ENCODE measurements around the gene SMAP1.

GRCh38 chr6:70708448-70708847 lies 40.8 kb downstream of the SMAP1 start:
- TF ChIP-seq SIN3A (IDR thresholded peaks at IDR 0.05; ENCODE audit: borderline replicate concordance, insufficient read depth, low read length): no peak
- no peak for TF ChIP-seq POLR2AphosphoS5 (IDR thresholded peaks at IDR 0.05; ENCODE audit: low read depth, low read length)
- TF ChIP-seq REST (IDR thresholded peaks at IDR 0.05; ENCODE audit: insufficient read depth in 1 of 2, low read depth in 2 of 2, low read length in 2 of 2): no peak

Data from PFSK-1 (cell line).